ENCODE results near the gene HERC5.

Gene HERC5

GRCh38 chr4:88448889-88449288, 8.0 kb upstream of the HERC5 start:
- TF ChIP-seq GABPA (IDR thresholded peaks at IDR 0.05; ENCODE audit: low read depth) (no peak), SPI1 (IDR thresholded peaks at IDR 0.05; ENCODE audit: borderline replicate concordance, low read depth) (no peak), POLR2AphosphoS5 (IDR thresholded peaks at IDR 0.05; ENCODE audit: low read depth) (no peak)
- TF ChIP-seq, protein P1, sequence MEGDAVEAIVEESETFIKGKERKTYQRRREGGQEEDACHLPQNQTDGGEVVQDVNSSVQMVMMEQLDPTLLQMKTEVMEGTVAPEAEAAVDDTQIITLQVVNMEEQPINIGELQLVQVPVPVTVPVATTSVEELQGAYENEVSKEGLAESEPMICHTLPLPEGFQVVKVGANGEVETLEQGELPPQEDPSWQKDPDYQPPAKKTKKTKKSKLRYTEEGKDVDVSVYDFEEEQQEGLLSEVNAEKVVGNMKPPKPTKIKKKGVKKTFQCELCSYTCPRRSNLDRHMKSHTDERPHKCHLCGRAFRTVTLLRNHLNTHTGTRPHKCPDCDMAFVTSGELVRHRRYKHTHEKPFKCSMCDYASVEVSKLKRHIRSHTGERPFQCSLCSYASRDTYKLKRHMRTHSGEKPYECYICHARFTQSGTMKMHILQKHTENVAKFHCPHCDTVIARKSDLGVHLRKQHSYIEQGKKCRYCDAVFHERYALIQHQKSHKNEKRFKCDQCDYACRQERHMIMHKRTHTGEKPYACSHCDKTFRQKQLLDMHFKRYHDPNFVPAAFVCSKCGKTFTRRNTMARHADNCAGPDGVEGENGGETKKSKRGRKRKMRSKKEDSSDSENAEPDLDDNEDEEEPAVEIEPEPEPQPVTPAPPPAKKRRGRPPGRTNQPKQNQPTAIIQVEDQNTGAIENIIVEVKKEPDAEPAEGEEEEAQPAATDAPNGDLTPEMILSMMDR (IDR thresholded peaks at IDR 0.05; ENCODE audit: insufficient read depth, low read length), result no peak
- TF ChIP-seq, protein P2, sequence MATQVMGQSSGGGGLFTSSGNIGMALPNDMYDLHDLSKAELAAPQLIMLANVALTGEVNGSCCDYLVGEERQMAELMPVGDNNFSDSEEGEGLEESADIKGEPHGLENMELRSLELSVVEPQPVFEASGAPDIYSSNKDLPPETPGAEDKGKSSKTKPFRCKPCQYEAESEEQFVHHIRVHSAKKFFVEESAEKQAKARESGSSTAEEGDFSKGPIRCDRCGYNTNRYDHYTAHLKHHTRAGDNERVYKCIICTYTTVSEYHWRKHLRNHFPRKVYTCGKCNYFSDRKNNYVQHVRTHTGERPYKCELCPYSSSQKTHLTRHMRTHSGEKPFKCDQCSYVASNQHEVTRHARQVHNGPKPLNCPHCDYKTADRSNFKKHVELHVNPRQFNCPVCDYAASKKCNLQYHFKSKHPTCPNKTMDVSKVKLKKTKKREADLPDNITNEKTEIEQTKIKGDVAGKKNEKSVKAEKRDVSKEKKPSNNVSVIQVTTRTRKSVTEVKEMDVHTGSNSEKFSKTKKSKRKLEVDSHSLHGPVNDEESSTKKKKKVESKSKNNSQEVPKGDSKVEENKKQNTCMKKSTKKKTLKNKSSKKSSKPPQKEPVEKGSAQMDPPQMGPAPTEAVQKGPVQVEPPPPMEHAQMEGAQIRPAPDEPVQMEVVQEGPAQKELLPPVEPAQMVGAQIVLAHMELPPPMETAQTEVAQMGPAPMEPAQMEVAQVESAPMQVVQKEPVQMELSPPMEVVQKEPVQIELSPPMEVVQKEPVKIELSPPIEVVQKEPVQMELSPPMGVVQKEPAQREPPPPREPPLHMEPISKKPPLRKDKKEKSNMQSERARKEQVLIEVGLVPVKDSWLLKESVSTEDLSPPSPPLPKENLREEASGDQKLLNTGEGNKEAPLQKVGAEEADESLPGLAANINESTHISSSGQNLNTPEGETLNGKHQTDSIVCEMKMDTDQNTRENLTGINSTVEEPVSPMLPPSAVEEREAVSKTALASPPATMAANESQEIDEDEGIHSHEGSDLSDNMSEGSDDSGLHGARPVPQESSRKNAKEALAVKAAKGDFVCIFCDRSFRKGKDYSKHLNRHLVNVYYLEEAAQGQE (IDR thresholded peaks at IDR 0.05; ENCODE audit: insufficient replicate concordance, low read depth), result no peak
- DNase-seq (ENCODE audit: low read depth in 1 of 2, low spot score in 1 of 2), result no peak
- Histone ChIP-seq H3K4me3 (replicated peaks; ENCODE audit: insufficient read depth, low read length) (no peak overlapping the region), H3K27ac (replicated peaks) (no peak overlapping the region), H3K27me3 (ENCODE audit: insufficient read depth, poor library complexity, severe bottlenecking) (no peaks in the 10 kb centered on the region)

GRCh38 chr4:88449290-88449689, 7.6 kb upstream of the HERC5 start:
- no peak for DNase-seq (ENCODE audit: low read depth in 1 of 2, low spot score in 1 of 2)
- H3K27ac ChIP-seq (replicated peaks), result no peak overlapping the region
- H3K27me3 ChIP-seq (ENCODE audit: insufficient read depth, poor library complexity, severe bottlenecking), result no peaks in the 10 kb centered on the region
- TF ChIP-seq, protein P1 (IDR thresholded peaks at IDR 0.05; ENCODE audit: insufficient read depth, low read length), result no peak
- TF ChIP-seq GABPA (IDR thresholded peaks at IDR 0.05; ENCODE audit: low read depth) (no peak), SPI1 (IDR thresholded peaks at IDR 0.05; ENCODE audit: borderline replicate concordance, low read depth) (no peak), POLR2AphosphoS5 (IDR thresholded peaks at IDR 0.05; ENCODE audit: low read depth) (no peak)
- TF ChIP-seq, protein P2 (IDR thresholded peaks at IDR 0.05; ENCODE audit: insufficient replicate concordance, low read depth), result no peak
- no peak overlapping the region for H3K4me3 ChIP-seq (replicated peaks; ENCODE audit: insufficient read depth, low read length)

GRCh38 chr4:88451205-88451604, 5.7 kb upstream of the HERC5 start:
- no peak overlapping the region for H3K4me3 ChIP-seq (replicated peaks; ENCODE audit: insufficient read depth, low read length)
- no peak for DNase-seq (ENCODE audit: low read depth in 1 of 2, low spot score in 1 of 2)
- no peak overlapping the region for H3K27ac ChIP-seq (replicated peaks)
- no peaks in the 10 kb centered on the region for H3K27me3 ChIP-seq (ENCODE audit: insufficient read depth, poor library complexity, severe bottlenecking)
- TF ChIP-seq, protein P2 (IDR thresholded peaks at IDR 0.05; ENCODE audit: insufficient replicate concordance, low read depth), result no peak
- TF ChIP-seq GABPA (IDR thresholded peaks at IDR 0.05; ENCODE audit: low read depth) (no peak), POLR2AphosphoS5 (IDR thresholded peaks at IDR 0.05; ENCODE audit: low read depth) (no peak), SPI1 (IDR thresholded peaks at IDR 0.05; ENCODE audit: borderline replicate concordance, low read depth) (no peak)
- TF ChIP-seq, protein P1 (IDR thresholded peaks at IDR 0.05; ENCODE audit: insufficient read depth, low read length), result no peak
